Endothelial cell of umbilical vein (primary cell): ENCODE results near the gene SLC25A45.

Experiments
- EZH2 ChIP-seq: IDR thresholded peaks from 2 replicates; pipeline ENCODE4 v1.6.1; 2012; ENCODE audit warnings: borderline replicate concordance, low read depth, mild to moderate bottlenecking, moderate library complexity, low read length, inconsistent platforms; ENCODE audit not compliant: severe bottlenecking
- GATA2 ChIP-seq: IDR thresholded peaks from 2 replicates; pipeline ENCODE4 v1.7.0; 2011; ENCODE audit warnings: low read depth, mild to moderate bottlenecking, moderate library complexity, mixed read lengths, low read length; ENCODE audit not compliant: insufficient read length, insufficient read depth
- MYC ChIP-seq: IDR thresholded peaks from one replicate; pipeline ENCODE4 v1.6.1; 2011; ENCODE audit warnings: mild to moderate bottlenecking, low read depth, low read length
- POLR2A ChIP-seq: IDR thresholded peaks from 2 replicates; pipeline ENCODE4 v1.6.1; 2012; ENCODE audit warnings: low read depth, mild to moderate bottlenecking, control low read depth, low read length
- POLR2AphosphoS5 ChIP-seq: IDR thresholded peaks from 2 replicates; pipeline ENCODE4 v1.6.1; 2012; ENCODE audit warnings: low read depth, mild to moderate bottlenecking, control low read depth, low read length, moderate library complexity; ENCODE audit not compliant: insufficient read depth
- TF ChIP-seq, protein P1 (sequence below), 2 donors: IDR thresholded peaks; 1 replicate in 1 of 2; 2 replicates in 1 of 2; pipeline ENCODE4 v1.5.1; 2011; ENCODE audit warnings: low read length in 2 of 2, mild to moderate bottlenecking in 2 of 2, moderate library complexity in 2 of 2, control low read depth in 1 of 2, inconsistent platforms in 1 of 2, low read depth in 1 of 2; ENCODE audit not compliant: insufficient read depth in 1 of 2; ENCODE audit errors: extremely low read depth in 1 of 2
- TF ChIP-seq, protein P2 (sequence below): IDR thresholded peaks from 2 replicates; pipeline ENCODE4 v1.6.1; 2011; ENCODE audit not compliant: insufficient read depth, insufficient read length

DNA sequence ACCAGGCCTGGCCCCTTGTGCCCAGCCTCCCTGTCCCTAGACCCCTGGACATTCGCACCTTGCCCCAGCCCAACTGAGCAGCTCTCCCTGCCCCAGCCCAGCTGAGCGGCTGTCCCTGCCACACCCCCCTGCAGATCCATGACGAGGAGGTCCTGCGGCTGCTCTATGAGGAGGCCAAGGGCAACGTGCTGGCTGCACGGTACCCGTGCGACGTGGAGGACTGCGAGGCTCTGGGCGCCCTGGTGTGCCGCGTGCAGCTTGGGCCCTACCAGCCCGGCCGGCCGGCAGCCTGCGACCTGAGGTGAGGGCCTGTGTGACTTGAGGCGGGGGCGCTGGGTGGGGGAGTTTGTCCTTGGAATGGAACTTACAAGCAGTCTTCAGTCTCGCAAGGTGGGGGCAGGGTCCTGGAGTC is 11.7 kb upstream of the SLC25A45 start:
- TF ChIP-seq POLR2A, result no peak
- no peak for TF ChIP-seq EZH2
- TF ChIP-seq, protein P1, sequence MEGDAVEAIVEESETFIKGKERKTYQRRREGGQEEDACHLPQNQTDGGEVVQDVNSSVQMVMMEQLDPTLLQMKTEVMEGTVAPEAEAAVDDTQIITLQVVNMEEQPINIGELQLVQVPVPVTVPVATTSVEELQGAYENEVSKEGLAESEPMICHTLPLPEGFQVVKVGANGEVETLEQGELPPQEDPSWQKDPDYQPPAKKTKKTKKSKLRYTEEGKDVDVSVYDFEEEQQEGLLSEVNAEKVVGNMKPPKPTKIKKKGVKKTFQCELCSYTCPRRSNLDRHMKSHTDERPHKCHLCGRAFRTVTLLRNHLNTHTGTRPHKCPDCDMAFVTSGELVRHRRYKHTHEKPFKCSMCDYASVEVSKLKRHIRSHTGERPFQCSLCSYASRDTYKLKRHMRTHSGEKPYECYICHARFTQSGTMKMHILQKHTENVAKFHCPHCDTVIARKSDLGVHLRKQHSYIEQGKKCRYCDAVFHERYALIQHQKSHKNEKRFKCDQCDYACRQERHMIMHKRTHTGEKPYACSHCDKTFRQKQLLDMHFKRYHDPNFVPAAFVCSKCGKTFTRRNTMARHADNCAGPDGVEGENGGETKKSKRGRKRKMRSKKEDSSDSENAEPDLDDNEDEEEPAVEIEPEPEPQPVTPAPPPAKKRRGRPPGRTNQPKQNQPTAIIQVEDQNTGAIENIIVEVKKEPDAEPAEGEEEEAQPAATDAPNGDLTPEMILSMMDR (IDR thresholded peaks at IDR 0.05; ENCODE audit: extremely low read depth in 1 of 2, insufficient read depth in 1 of 2, low read depth in 1 of 2, low read length in 2 of 2), result no peak
- no peak for TF ChIP-seq GATA2
- TF ChIP-seq, protein P2, sequence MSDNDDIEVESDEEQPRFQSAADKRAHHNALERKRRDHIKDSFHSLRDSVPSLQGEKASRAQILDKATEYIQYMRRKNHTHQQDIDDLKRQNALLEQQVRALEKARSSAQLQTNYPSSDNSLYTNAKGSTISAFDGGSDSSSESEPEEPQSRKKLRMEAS, result no peak
- no peak for TF ChIP-seq MYC
- TF ChIP-seq POLR2AphosphoS5, result no peak
